Measurements from ENCODE around the gene CCDC85C. TPM values are rescaled to one million over a fixed set of nuclear protein-coding genes. Genes with fewer than 3 reads are reported as not detected.

Gene CCDC85C
- total and polyA plus RNA-seq, 10 of the 15 experiments (the other 5 are each of a cell fraction or from before 2014, with no cell fraction given): 0.03 to 3.6 (median 1.1) TPM

DNA sequence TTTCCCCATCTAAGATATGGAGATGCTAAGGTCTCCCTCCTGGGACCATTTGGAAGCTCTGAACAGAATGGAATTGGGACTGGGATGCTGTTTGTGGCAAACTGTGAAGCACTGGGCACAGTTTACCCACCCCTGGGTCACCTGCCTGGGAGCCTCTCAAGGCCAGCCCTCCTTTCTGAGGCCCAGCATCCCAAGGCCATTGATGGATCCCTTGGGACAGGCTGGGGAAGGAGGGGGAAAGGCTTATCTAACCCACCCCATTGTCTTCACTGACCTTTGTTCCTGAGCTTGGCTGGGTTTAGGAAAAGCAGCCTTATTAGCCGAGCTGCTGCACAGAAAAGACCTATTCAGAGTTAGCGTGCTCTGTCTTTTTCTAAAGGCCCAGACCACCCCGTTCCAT is 5.2 kb downstream of the CCDC85C start:
- Histone ChIP-seq H3K9ac (ENCODE audit: control insufficient read depth, insufficient read depth, low read length) (no peak overlapping the region), H3K4me1 (ENCODE audit: control insufficient read depth, insufficient read depth, low read length) (peaks cover 11% of the 10 kb centered on the region; the same call in 1 of the 2 replicates), H2AFZ (ENCODE audit: control insufficient read depth, low read depth, low read length) (no peak overlapping the region), H4K20me1 (ENCODE audit: control insufficient read depth, insufficient read depth) (no peaks in the 10 kb centered on the region), H3K4me3 (no peak overlapping the region), H3K9me3 (replicated peaks; ENCODE audit: control insufficient read depth, insufficient read depth, low read length) (no peaks in the 10 kb centered on the region), H3K79me2 (ENCODE audit: control insufficient read depth, insufficient read depth, low read length) (no peaks in the 10 kb centered on the region), H3K27me3 (replicated peaks in 1 of 2; ENCODE audit: control insufficient read depth in 2 of 2, insufficient read depth in 2 of 2, low read length in 1 of 2) (no peaks in the 10 kb centered on the region; a peak in 1 of 4 replicates), H3K27ac (ENCODE audit: control insufficient read depth, insufficient read depth) (no peak overlapping the region), H3K36me3 (ENCODE audit: control insufficient read depth in 2 of 2, insufficient read depth in 2 of 2, low read length in 1 of 2) (no peaks in the 10 kb centered on the region), H3K4me2 (ENCODE audit: control insufficient read depth, insufficient read depth) (no peak overlapping the region)
- no peak for FAIRE-seq
- RAD21 ChIA-PET (ENCODE audit: unreplicated experiment): interaction anchor here (0.6 kb wide), 1 partner anchor 27 kb away, joined by 3 read pairs; no protein-coding TSS in a partner anchor
- POLR2A ChIA-PET: no interaction called here
- CTCF ChIA-PET: no interaction called here
- no peak for DNase-seq (ENCODE audit: low read depth, low spot score)
- 36% methylated on average over 3 of the region's 3 CpGs for WGBS (ENCODE audit: insufficient coverage, insufficient replicate concordance, low lambda C conversion rate, missing lambda C conversion rate)
- no peak for ATAC-seq
- intact Hi-C loops (cut with micrococcal nuclease; ENCODE audit: unreplicated experiment) (no loop called here), in situ Hi-C loops (cut with MboI) (no loop called here)
- SMC1A ChIA-PET (ENCODE audit: uncharacterized antibody, unreplicated experiment): no interaction called here
- no TSS peak for BruUV-seq (replicated peaks)
- no peak for TF ChIP-seq TARDBP (IDR thresholded peaks at IDR 0.05; ENCODE audit: borderline replicate concordance)
- no peak for TF ChIP-seq EGR1 (IDR thresholded peaks at IDR 0.05; ENCODE audit: borderline replicate concordance in 1 of 2, low read depth in 2 of 2, low read length in 2 of 2)

DNA sequence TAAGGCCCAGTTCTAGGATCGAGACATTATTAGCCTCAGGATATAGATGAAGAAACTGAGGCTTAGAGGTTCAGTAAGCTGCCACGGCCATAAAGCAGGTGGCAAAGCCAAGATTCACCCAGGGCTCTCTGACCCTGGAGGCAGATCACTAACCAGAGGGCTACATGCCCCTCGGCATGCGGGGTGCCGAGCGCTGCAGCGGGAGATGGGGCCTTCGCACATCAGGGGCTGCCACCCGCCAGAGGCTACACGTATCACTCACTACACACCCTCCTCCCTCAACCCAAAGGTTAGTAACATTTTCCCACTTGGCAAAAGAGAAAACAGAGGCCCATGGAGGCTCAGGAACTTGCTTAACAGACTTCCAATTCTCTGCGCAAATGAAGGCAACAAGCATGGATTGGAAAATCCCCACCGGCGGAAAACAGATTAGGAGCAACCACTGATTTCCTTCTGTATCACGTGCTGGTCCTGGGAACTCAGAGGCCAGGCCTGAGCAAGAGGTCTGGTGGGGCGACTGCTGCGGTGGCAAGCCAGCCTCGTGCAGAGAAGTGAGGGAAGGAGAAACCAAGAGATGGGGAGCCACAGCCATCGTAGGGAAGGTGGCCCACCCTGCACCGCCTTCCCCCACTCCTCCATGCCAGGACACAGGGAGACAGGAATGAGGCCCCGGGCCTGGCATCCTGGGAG is 6.0 kb downstream of the CCDC85C start:
- Histone ChIP-seq H3K36me3 (ENCODE audit: control insufficient read depth in 2 of 2, insufficient read depth in 2 of 2, low read length in 1 of 2) (no peaks in the 10 kb centered on the region), H3K4me2 (ENCODE audit: control insufficient read depth, insufficient read depth) (no peak overlapping the region), H3K4me3 (no peak overlapping the region), H2AFZ (ENCODE audit: control insufficient read depth, low read depth, low read length) (no peak overlapping the region), H4K20me1 (ENCODE audit: control insufficient read depth, insufficient read depth) (no peaks in the 10 kb centered on the region), H3K9ac (ENCODE audit: control insufficient read depth, insufficient read depth, low read length) (no peak overlapping the region), H3K27me3 (replicated peaks in 1 of 2; ENCODE audit: control insufficient read depth in 2 of 2, insufficient read depth in 2 of 2, low read length in 1 of 2) (no peaks in the 10 kb centered on the region; a peak in 1 of 4 replicates), H3K27ac (ENCODE audit: control insufficient read depth, insufficient read depth) (no peak overlapping the region), H3K9me3 (replicated peaks; ENCODE audit: control insufficient read depth, insufficient read depth, low read length) (no peaks in the 10 kb centered on the region), H3K4me1 (ENCODE audit: control insufficient read depth, insufficient read depth, low read length) (peaks cover 11% of the 10 kb centered on the region; the same call in 1 of the 2 replicates), H3K79me2 (ENCODE audit: control insufficient read depth, insufficient read depth, low read length) (no peaks in the 10 kb centered on the region)
- FAIRE-seq (no peak), ATAC-seq (no peak), DNase-seq (ENCODE audit: low read depth, low spot score) (no peak)
- 55% methylated on average over 20 of the region's 20 CpGs for WGBS (ENCODE audit: insufficient coverage, insufficient replicate concordance, low lambda C conversion rate, missing lambda C conversion rate)
- ChIA-PET SMC1A (ENCODE audit: uncharacterized antibody, unreplicated experiment) (no interaction called here), CTCF (no interaction called here), RAD21 (ENCODE audit: unreplicated experiment) (no interaction called here), POLR2A (no interaction called here)
- intact Hi-C loops (cut with micrococcal nuclease; ENCODE audit: unreplicated experiment): no loop called here
- TF ChIP-seq, protein P1, sequence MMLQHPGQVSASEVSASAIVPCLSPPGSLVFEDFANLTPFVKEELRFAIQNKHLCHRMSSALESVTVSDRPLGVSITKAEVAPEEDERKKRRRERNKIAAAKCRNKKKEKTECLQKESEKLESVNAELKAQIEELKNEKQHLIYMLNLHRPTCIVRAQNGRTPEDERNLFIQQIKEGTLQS (IDR thresholded peaks at IDR 0.05; ENCODE audit: borderline replicate concordance, extremely low read depth, low read depth, low read length): no peak
- TF ChIP-seq PAX8 (IDR thresholded peaks at IDR 0.05) (no peak), KAT2A (conservative IDR thresholded peaks at IDR 0.05; ENCODE audit: control insufficient read depth, low read depth, low read length) (no peak), LARP7 (IDR thresholded peaks at IDR 0.05) (no peak), RUNX3 (IDR thresholded peaks at IDR 0.05; ENCODE audit: low read length) (no peak)
- TF ChIP-seq, protein P2, sequence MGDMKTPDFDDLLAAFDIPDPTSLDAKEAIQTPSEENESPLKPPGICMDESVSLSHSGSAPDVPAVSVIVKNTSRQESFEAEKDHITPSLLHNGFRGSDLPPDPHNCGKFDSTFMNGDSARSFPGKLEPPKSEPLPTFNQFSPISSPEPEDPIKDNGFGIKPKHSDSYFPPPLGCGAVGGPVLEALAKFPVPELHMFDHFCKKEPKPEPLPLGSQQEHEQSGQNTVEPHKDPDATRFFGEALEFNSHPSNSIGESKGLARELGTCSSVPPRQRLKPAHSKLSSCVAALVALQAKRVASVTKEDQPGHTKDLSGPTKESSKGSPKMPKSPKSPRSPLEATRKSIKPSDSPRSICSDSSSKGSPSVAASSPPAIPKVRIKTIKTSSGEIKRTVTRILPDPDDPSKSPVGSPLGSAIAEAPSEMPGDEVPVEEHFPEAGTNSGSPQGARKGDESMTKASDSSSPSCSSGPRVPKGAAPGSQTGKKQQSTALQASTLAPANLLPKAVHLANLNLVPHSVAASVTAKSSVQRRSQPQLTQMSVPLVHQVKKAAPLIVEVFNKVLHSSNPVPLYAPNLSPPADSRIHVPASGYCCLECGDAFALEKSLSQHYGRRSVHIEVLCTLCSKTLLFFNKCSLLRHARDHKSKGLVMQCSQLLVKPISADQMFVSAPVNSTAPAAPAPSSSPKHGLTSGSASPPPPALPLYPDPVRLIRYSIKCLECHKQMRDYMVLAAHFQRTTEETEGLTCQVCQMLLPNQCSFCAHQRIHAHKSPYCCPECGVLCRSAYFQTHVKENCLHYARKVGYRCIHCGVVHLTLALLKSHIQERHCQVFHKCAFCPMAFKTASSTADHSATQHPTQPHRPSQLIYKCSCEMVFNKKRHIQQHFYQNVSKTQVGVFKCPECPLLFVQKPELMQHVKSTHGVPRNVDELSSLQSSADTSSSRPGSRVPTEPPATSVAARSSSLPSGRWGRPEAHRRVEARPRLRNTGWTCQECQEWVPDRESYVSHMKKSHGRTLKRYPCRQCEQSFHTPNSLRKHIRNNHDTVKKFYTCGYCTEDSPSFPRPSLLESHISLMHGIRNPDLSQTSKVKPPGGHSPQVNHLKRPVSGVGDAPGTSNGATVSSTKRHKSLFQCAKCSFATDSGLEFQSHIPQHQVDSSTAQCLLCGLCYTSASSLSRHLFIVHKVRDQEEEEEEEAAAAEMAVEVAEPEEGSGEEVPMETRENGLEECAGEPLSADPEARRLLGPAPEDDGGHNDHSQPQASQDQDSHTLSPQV (IDR thresholded peaks at IDR 0.05): no peak
- in situ Hi-C loops (cut with MboI): no loop called here
- BruUV-seq (replicated peaks): no TSS peak

All from GM12878 (cell line).